ENCODE results near the gene ITGB7. TPM values are rescaled to one million over a fixed set of nuclear protein-coding genes. Genes with fewer than 3 reads are reported as not detected.
A peak's percentile ranks its signal among the peaks of the same experiment; 100 is the strongest.

The ITGB7 gene
- total RNA-seq, 3 donors from 2014 or later (not counting 1 experiment from before 2014, with no cell fraction given): 329 to 441 (median 439) TPM

GRCh38 chr12:53174881-53175491, 32.1 kb downstream of the ITGB7 start:
- no peak for TF ChIP-seq CTCF (IDR thresholded peaks at IDR 0.05)
- no peak overlapping the region for H3K27ac Mint-ChIP-seq
- Histone ChIP-seq H3K4me3 (ENCODE audit: low read length) (no peak overlapping the region), H3K36me3 (ENCODE audit: control insufficient read depth, insufficient read depth, low read length) (peaks cover 3% of the 10 kb centered on the region), H3K4me1 (ENCODE audit: control insufficient read depth, insufficient read depth, low read length) (peaks cover 5% of the 10 kb centered on the region), H3K27ac (ENCODE audit: low read length) (no peak overlapping the region), H3K27me3 (ENCODE audit: control insufficient read depth, insufficient read depth, low read length) (no peaks in the 10 kb centered on the region), H3K9me3 (ENCODE audit: control insufficient read depth, insufficient read depth, low read length) (no peaks in the 10 kb centered on the region)
- DNase-seq: peak in 1 of 2 donors; percentile 31
- H3K4me1 Mint-ChIP-seq: peaks cover 11% of the 10 kb centered on the region in 2 donors
- WGBS (ENCODE audit: insufficient coverage): 86% methylated on average over 4 of the region's 4 CpGs
- no peaks in the 10 kb centered on the region for H3K27me3 Mint-ChIP-seq (ENCODE audit: low read depth in 2 of 2)
- intact Hi-C loops (cut with micrococcal nuclease): no loop called here
- H3K36me3 Mint-ChIP-seq: peaks cover 8% of the 10 kb centered on the region
- H3K4me3 Mint-ChIP-seq: no peak overlapping the region
- no peaks in the 10 kb centered on the region for H3K9me3 Mint-ChIP-seq
- ATAC-seq: no peak

GRCh38 chr12:53173085-53173715, 33.9 kb downstream of the ITGB7 start:
- no peaks in the 10 kb centered on the region for H3K27me3 Mint-ChIP-seq (ENCODE audit: low read depth in 2 of 2)
- Histone ChIP-seq H3K27me3 (ENCODE audit: control insufficient read depth, insufficient read depth, low read length) (no peaks in the 10 kb centered on the region), H3K4me3 (ENCODE audit: low read length) (no peak overlapping the region), H3K9me3 (ENCODE audit: control insufficient read depth, insufficient read depth, low read length) (no peaks in the 10 kb centered on the region), H3K4me1 (ENCODE audit: control insufficient read depth, insufficient read depth, low read length) (no peaks in the 10 kb centered on the region), H3K36me3 (ENCODE audit: control insufficient read depth, insufficient read depth, low read length) (peaks cover 3% of the 10 kb centered on the region), H3K27ac (ENCODE audit: low read length) (no peak overlapping the region)
- DNase-seq (no peak), ATAC-seq (no peak)
- H3K9me3 Mint-ChIP-seq: no peaks in the 10 kb centered on the region
- no peaks in the 10 kb centered on the region for H3K4me1 Mint-ChIP-seq
- H3K36me3 Mint-ChIP-seq: peaks cover 8% of the 10 kb centered on the region
- no peak for TF ChIP-seq CTCF (IDR thresholded peaks at IDR 0.05)
- intact Hi-C loops (cut with micrococcal nuclease): no loop called here
- no peak overlapping the region for H3K4me3 Mint-ChIP-seq
- no peak overlapping the region for H3K27ac Mint-ChIP-seq
- 99% methylated on average over 10 of the region's 10 CpGs for WGBS (ENCODE audit: insufficient coverage)

- intact Hi-C loops (cut with micrococcal nuclease): no loop called here
- H3K4me1 Mint-ChIP-seq: no peaks in the 10 kb centered on the region
- H3K27ac Mint-ChIP-seq: no peak overlapping the region
- TF ChIP-seq CTCF (IDR thresholded peaks at IDR 0.05): no peak
- Histone ChIP-seq H3K4me1 (ENCODE audit: control insufficient read depth, insufficient read depth, low read length) (no peaks in the 10 kb centered on the region), H3K9me3 (ENCODE audit: control insufficient read depth, insufficient read depth, low read length) (no peaks in the 10 kb centered on the region), H3K36me3 (ENCODE audit: control insufficient read depth, insufficient read depth, low read length) (peaks cover 3% of the 10 kb centered on the region), H3K27me3 (ENCODE audit: control insufficient read depth, insufficient read depth, low read length) (no peaks in the 10 kb centered on the region), H3K4me3 (ENCODE audit: low read length) (no peak overlapping the region), H3K27ac (ENCODE audit: low read length) (no peak overlapping the region)
- no peak for ATAC-seq
- H3K9me3 Mint-ChIP-seq: no peaks in the 10 kb centered on the region
- no peaks in the 10 kb centered on the region for H3K27me3 Mint-ChIP-seq (ENCODE audit: low read depth in 2 of 2)
- no peak for DNase-seq
- 97% methylated on average over 9 of the region's 11 CpGs for WGBS (ENCODE audit: insufficient coverage)
- H3K36me3 Mint-ChIP-seq: peaks cover 8% of the 10 kb centered on the region
- no peak overlapping the region for H3K4me3 Mint-ChIP-seq
Measured at GRCh38 chr12:53172352-53172751, 34.7 kb downstream of the ITGB7 start.
